H1 (cell line): ENCODE measurements around the gene CCDC152. TPM values are rescaled to one million over a fixed set of nuclear protein-coding genes. Genes with fewer than 3 reads are reported as not detected.

Experiments used
- CTCF ChIA-PET: fragments of 300-600 bp; sonication (Branson Sonifier 250); formaldehyde crosslinking; loops from one replicate; lab custom pipeline; 2021; ENCODE audit not compliant: partially characterized antibody; lab: Charles Lee
- POLR2A ChIA-PET: fragments of 300-600 bp; sonication (Branson Sonifier 250); formaldehyde crosslinking; loops from one replicate; lab custom pipeline; 2021; ENCODE audit warnings: inconsistent platforms; ENCODE audit not compliant: partially characterized antibody; lab: Charles Lee
- DNase-seq, 2 experiments: peaks; one replicate each; pipeline versions ENCODE4 v3.0.0 to v3.0.0-alpha.2; 2010 to 2022; ENCODE audit warnings: low spot score in 2 of 2, low read depth in 1 of 2, mixed read lengths in 1 of 2
- FAIRE-seq: peaks from 2 replicates; lab custom pipeline; 2011; peaks lifted over from hg19 to GRCh38; lab: Jason Lieb, UNC
- H2AFZ ChIP-seq: 2 replicates; pipeline ENCODE4 v1.8.1; 2012; ENCODE audit warnings: low read length, inconsistent platforms
- H2AK5ac ChIP-seq: 2 replicates; pipeline ENCODE4 v1.6.1; 2013; ENCODE audit warnings: low read depth, low read length
- H2BK120ac ChIP-seq: replicated peaks from 2 replicates; pipeline ENCODE3; 2013; ENCODE audit warnings: low read depth, low read length, inconsistent platforms
- H2BK12ac ChIP-seq: 2 replicates; pipeline ENCODE4 v1.6.1; 2013; ENCODE audit warnings: low read depth, low read length
- H2BK15ac ChIP-seq: 2 replicates; pipeline ENCODE4 v1.6.1; 2013; ENCODE audit warnings: low read length
- H2BK20ac ChIP-seq: 2 replicates; pipeline ENCODE4 v1.6.1; 2013; ENCODE audit warnings: low read length
- H2BK5ac ChIP-seq: 2 replicates; pipeline ENCODE4 v1.6.1; 2013; ENCODE audit warnings: low read depth, low read length
- H3K14ac ChIP-seq: 2 replicates; pipeline ENCODE4 v1.6.1; 2013; ENCODE audit warnings: inconsistent platforms; ENCODE audit not compliant: insufficient read length
- H3K18ac ChIP-seq: 2 replicates; pipeline ENCODE4 v1.6.1; 2013; ENCODE audit warnings: low read length; ENCODE audit errors: extremely low read depth
- H3K23ac ChIP-seq: 2 replicates; pipeline ENCODE4 v1.6.1; 2013; ENCODE audit warnings: inconsistent platforms; ENCODE audit not compliant: insufficient read length
- H3K23me2 ChIP-seq: 2 replicates; pipeline ENCODE4 v1.6.1; 2013; ENCODE audit warnings: low read depth, low read length
- H3K27ac ChIP-seq: 2 replicates; pipeline ENCODE4 v1.6.1; 2011; ENCODE audit warnings: low read depth, low read length, inconsistent platforms
- H3K27me3 ChIP-seq, 4 experiments: replicated peaks in 1 of 4; 1 replicate in 1 of 4; 2 replicates in 3 of 4; pipeline versions ENCODE4 v1.6.1 to v1.8.1; 2011 to 2013; ENCODE audit warnings: low read length in 3 of 4, mild to moderate bottlenecking in 3 of 4, inconsistent platforms in 2 of 4, mixed read lengths in 2 of 4, moderate library complexity in 1 of 4; ENCODE audit not compliant: control insufficient read depth in 3 of 4, insufficient read depth in 3 of 4; ENCODE audit errors: extremely low read depth in 1 of 4
- H3K36me3 ChIP-seq, 4 experiments: 2 replicates each; pipeline versions ENCODE4 v1.6.1 to v1.8.1; 2011 to 2013; ENCODE audit warnings: mild to moderate bottlenecking in 4 of 4, low read length in 3 of 4, moderate library complexity in 2 of 4, control low read depth in 1 of 4, inconsistent platforms in 1 of 4; ENCODE audit not compliant: insufficient read depth in 4 of 4, control insufficient read depth in 2 of 4
- H3K4ac ChIP-seq: replicated peaks from 2 replicates; pipeline ENCODE3; 2013; ENCODE audit warnings: low read length, low read depth, mixed read lengths, inconsistent platforms; ENCODE audit not compliant: insufficient read length
- H3K4me1 ChIP-seq, 4 experiments: replicated peaks in 1 of 4; 1 replicate in 1 of 4; 2 replicates in 3 of 4; pipeline versions ENCODE4 v1.6.1 to v1.8.1; 2011 to 2013; ENCODE audit warnings: low read length in 3 of 4, inconsistent platforms in 2 of 4, mixed read lengths in 1 of 4; ENCODE audit not compliant: insufficient read depth in 4 of 4, control insufficient read depth in 3 of 4
- H3K4me2 ChIP-seq, 2 experiments: 2 replicates each; pipeline versions ENCODE4 v1.6.1 to v1.8.1; 2011 to 2013; ENCODE audit warnings: low read depth in 2 of 2, low read length in 2 of 2, control low read depth in 1 of 2, inconsistent platforms in 1 of 2, mild to moderate bottlenecking in 1 of 2; ENCODE audit not compliant: insufficient read depth in 1 of 2
- H3K4me3 ChIP-seq, 4 experiments: fragments of 200-600, 300-600 bp in 1 of 4; sonication (generic), shearing (Covaris generic), sonication (Bioruptor Twin) in 1 of 4; 2 replicates each; pipeline versions ENCODE4 v1.5.1 to v1.8.1; 2011 to 2016; ENCODE audit warnings: low read length in 4 of 4, low read depth in 3 of 4, control low read depth in 2 of 4, inconsistent platforms in 2 of 4, mild to moderate bottlenecking in 2 of 4, mixed read lengths in 1 of 4, moderate library complexity in 1 of 4; ENCODE audit not compliant: insufficient read depth in 2 of 4; ENCODE audit errors: extremely low read depth in 1 of 4
- H3K56ac ChIP-seq: replicated peaks from 2 replicates; pipeline ENCODE3; 2013; ENCODE audit warnings: low read depth, mild to moderate bottlenecking, mixed read lengths, low read length, inconsistent platforms; ENCODE audit not compliant: insufficient read length
- H3K79me1 ChIP-seq: 2 replicates; pipeline ENCODE4 v1.6.1; 2013; ENCODE audit warnings: low read depth, low read length, control low read depth
- H3K79me2 ChIP-seq, 2 experiments: 2 replicates each; pipeline versions ENCODE4 v1.6.1 to v1.8.1; 2012 to 2013; ENCODE audit warnings: low read length in 2 of 2, mild to moderate bottlenecking in 2 of 2, inconsistent platforms in 1 of 2; ENCODE audit not compliant: insufficient read depth in 2 of 2, control insufficient read depth in 1 of 2
- H3K9ac ChIP-seq, 4 experiments: replicated peaks in 1 of 4; 1 replicate in 1 of 4; 2 replicates in 3 of 4; pipeline versions ENCODE4 v1.6.1 to v1.8.1; 2011 to 2013; ENCODE audit warnings: low read depth in 3 of 4, low read length in 3 of 4, control low read depth in 2 of 4, mild to moderate bottlenecking in 2 of 4, moderate library complexity in 2 of 4, inconsistent platforms in 1 of 4; ENCODE audit errors: extremely low read depth in 1 of 4
- H3K9me3 ChIP-seq, 2 experiments: 2 replicates each; pipeline versions ENCODE4 v1.6.1 to v1.8.1; 2012 to 2013; ENCODE audit warnings: mild to moderate bottlenecking in 2 of 2, moderate library complexity in 2 of 2, control low read depth in 1 of 2, inconsistent platforms in 1 of 2, low read depth in 1 of 2, low read length in 1 of 2, mixed read lengths in 1 of 2; ENCODE audit not compliant: insufficient read depth in 2 of 2
- H4K20me1 ChIP-seq, 2 experiments: replicated peaks in 1 of 2; 2 replicates each; pipeline versions ENCODE3 to v1.8.1; 2011 to 2013; ENCODE audit warnings: inconsistent platforms in 2 of 2, low read length in 2 of 2, mild to moderate bottlenecking in 1 of 2; ENCODE audit not compliant: insufficient read depth in 2 of 2, control insufficient read depth in 1 of 2
- H4K5ac ChIP-seq: 2 replicates; pipeline ENCODE4 v1.6.1; 2013; ENCODE audit warnings: low read length, low read depth, mixed read lengths, inconsistent platforms; ENCODE audit not compliant: insufficient read length
- H4K8ac ChIP-seq: 2 replicates; pipeline ENCODE4 v1.8.0; 2013; ENCODE audit warnings: mild to moderate bottlenecking, moderate library complexity, low read length, inconsistent platforms; ENCODE audit not compliant: insufficient read depth; ENCODE audit errors: extremely low read depth
- H4K91ac ChIP-seq: replicated peaks from 2 replicates; pipeline ENCODE3; 2013; ENCODE audit warnings: low read length, mixed read lengths, inconsistent platforms; ENCODE audit not compliant: insufficient read length
- JUND ChIP-seq: IDR thresholded peaks from 2 replicates; pipeline ENCODE4 v1.6.1; 2011; ENCODE audit warnings: mild to moderate bottlenecking, improper control_type of control experiment, low read length
- RFX5 ChIP-seq: IDR thresholded peaks from 2 replicates; pipeline ENCODE4 v1.6.1; 2011; ENCODE audit warnings: low read depth, low read length, improper control_type of control experiment, borderline replicate concordance
- WGBS, 2 experiments: shearing (Covaris generic) in 1 of 2; methylation state at CpG; one replicate each; pipeline versions ENCODE4 v1.1.6 to v1.1.7; 2013 to 2015; ENCODE audit warnings: low lambda C conversion rate in 2 of 2, mixed read lengths in 2 of 2, inconsistent platforms in 1 of 2, low coverage in 1 of 2, missing lambda C conversion rate in 1 of 2; ENCODE audit not compliant: insufficient replicate concordance in 2 of 2, insufficient coverage in 1 of 2, insufficient read length in 1 of 2; ENCODE audit errors: extremely low coverage in 1 of 2, missing lambda C conversion rate in 1 of 2; 5-methylcytosine and 5-hydroxymethylcytosine counted together
- polyA plus RNA-seq, 7 experiments: library from polyadenylated mRNA; depleted of rRNA in 3 of 7; stranded (reverse) in 5 of 7; unstranded in 2 of 7; fragments of >200 nt in 5 of 7; fragments of 200-250 nt in 2 of 7; gene quantifications; 1 replicate in 5 of 7; 2 replicates in 1 of 7; 4 replicates in 1 of 7; pipeline versions ENCODE4 v1.2.1 to v1.2.3, GENCODE V29; 2011 to 2013; ENCODE audit warnings: missing spikeins in 2 of 7, mixed read lengths in 2 of 7
- total RNA-seq: library from RNA; stranded (reverse); fragmentation: NEBNext Ultra II Directional; extraction: Animal tissue kit (Norgen Biotek cat#: 25700); gene quantifications from 2 replicates; pipeline ENCODE4 v1.2.1, GENCODE V29; 2021

The CCDC152 gene
- total and polyA plus RNA-seq, 2 of the 8 experiments (the other 6 are each of a cell fraction or from before 2014, with no cell fraction given), result 2.6 to 9.5 TPM

GRCh38 chr5:42740920-42741319 lies 15.7 kb upstream of the CCDC152 start:
- no peak for FAIRE-seq
- 86% methylated on average over 1 of the region's 1 CpG; no CpG with 5 or more reads in 1 of the 2 experiments for WGBS, 2 experiments
- CTCF ChIA-PET, result interaction anchor here (0.7 to 1.4 kb wide), 3 partner anchors 14 to 130 kb away, joined by 3 to 4 read pairs (median 3); no protein-coding TSS in a partner anchor

More at GRCh38 chr5:42740920-42741319, 15.7 kb upstream of the CCDC152 start:
- Histone ChIP-seq H3K27ac (no peak overlapping the region), H3K36me3 (no peaks in the 10 kb centered on the region), H3K56ac (no peak overlapping the region), H3K27me3 (no peaks in the 10 kb centered on the region), H3K23me2 (no peaks in the 10 kb centered on the region), H2BK5ac (no peak overlapping the region), H2BK120ac (no peak overlapping the region), H2AFZ (no peak overlapping the region), H4K20me1 (no peaks in the 10 kb centered on the region), H2BK15ac (no peak overlapping the region), H3K4me2 (no peak overlapping the region), H3K9me3 (0 out of 4 replicates have a peak, but pooled peaks cover 2 to 4% of the 10 kb centered on the region in 2 experiments), H2BK12ac (no peak overlapping the region), H4K8ac (no peak overlapping the region), H3K79me1 (no peaks in the 10 kb centered on the region), H3K14ac (no peak overlapping the region), H2BK20ac (no peak overlapping the region), H3K18ac (no peak overlapping the region), H3K4me3 (no peak overlapping the region), H3K79me2 (no peaks in the 10 kb centered on the region), H3K4ac (no peak overlapping the region), H3K4me1 (no peaks in the 10 kb centered on the region), H3K9ac (no peak overlapping the region), H4K5ac (no peak overlapping the region), H3K23ac (no peak overlapping the region), H2AK5ac (no peak overlapping the region), H4K91ac (no peak overlapping the region)
- DNase-seq, result no peak
- POLR2A ChIA-PET, result no interaction called here
- TF ChIP-seq RFX5 (no peak), JUND (no peak)
